ENCODE measurements around the gene CTDP1.

Gene CTDP1

DNA sequence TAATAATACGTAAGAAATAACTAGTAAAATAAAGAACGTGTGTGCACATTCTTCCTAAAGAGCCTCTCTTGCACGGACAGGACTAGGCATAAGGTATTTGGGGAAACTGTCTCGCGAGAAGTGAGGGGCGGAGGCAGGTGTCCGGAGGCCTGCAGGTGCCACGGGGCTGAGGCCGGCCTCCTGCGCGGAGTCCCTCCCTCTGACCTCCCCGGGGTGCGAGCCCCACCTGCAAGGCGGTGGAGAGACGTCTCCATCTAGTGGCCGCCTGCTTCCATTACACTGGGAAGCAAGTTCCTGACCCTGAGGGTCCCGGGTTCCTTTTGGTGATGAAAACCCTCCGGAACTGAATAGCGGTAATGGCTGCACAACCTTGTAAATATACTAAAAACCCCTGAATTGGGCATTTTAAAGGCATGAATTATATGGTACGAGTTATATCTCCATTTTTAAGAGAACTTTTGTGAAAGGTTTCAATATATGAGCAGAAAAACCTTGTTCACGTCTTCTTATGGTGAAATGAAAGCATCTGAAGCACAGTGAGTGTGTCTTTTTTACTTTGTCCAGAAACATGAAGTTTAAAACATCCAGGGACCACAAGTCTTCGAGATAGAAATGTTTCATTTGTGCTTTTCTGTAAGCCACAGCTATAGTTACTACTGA, 35.5 kb upstream of the CTDP1 start:
- peak; percentile 67 to 73 for DNase-seq

DNA sequence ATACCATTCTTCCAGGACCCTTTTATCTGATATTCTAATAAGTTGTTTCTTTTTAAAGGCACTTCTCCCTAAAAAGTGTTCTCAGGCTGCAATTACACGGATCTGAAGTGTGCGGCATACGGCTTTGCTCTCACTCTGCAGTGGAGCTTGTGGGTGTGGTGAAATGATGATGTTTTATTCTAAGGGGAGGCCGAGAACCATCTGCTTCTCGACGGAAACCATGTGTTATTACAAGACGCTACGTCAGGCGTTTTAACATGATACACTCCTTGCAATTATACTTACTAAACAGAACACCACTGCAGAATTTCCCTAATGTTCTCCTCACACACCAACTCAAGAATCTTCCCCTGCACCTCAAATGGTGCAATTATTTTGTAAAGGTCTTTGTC, 34.9 kb upstream of the CTDP1 start:
- DNase-seq: no peak

DNA sequence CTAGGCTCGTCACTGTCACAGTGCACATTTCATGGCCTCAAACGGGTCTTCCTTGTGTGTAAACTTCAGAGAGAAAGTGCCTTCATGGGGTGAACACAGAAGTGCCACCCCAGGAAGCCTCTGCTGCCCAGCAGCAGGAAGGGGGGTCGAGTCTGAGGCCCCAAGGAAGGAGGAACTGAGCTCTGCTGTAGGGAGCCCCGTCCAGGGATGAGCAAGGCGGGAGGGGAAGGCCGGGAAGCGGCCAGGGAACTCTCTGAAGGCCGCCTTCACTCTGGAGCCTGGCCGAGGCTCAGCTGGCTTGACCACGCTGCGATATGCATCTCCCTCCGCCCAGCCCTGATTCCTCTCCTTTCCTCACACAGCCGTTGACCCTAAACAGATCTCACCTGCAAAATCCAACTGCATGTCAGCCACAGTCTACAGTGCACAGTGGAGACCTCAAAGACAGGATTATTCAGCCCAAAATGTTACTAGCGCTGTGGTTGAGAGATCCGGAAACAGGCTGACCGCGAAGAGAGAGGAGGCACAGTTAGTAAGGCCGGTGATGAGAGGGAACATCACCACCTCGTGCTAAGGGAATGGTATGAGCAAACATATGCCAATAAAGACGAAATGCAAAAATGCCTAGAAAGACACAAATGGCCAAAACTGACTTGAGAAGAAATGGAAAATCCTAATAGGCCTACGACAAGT, 34.2 kb upstream of the CTDP1 start:
- DNase-seq: no peak

DNA sequence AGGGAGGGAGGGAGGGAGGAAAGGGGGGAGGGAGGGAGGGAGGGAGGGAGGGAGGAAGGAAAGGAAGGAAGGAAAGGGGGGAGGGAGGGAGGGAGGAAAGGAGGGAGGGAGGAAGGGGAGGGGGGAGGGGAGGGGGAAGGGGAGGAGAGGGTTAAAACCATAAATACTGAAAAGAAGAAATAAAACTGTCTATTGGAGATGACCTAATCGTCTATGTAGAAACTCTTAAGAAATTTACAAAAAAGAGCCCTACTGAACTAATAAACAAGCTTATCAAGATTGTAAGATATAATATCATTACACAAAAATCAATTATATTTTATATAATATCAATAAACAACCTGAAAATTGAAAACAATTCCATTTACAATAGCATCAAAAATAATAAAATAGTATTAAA, 32.3 kb upstream of the CTDP1 start:
- no peak for DNase-seq

DNA sequence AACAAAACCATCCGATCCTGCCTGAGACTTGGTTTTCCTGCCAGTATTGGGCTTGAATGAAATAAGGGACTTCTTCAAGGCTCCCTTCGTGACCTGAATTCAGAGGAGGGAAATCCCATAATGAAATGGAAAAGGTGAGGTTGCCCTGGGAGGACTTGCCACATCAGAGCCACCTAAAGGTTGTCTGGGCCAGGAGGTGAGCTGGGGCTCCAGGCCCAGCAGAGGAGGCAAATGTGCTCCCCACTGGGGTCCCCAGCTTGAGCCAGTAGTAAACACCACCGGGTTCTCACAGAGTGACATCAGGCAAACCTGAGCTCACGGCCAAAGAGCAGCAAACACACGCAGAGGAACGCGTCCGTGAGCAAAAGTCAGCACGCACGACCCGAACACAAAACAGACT, 28.6 kb upstream of the CTDP1 start:
- no peak for DNase-seq

DNA sequence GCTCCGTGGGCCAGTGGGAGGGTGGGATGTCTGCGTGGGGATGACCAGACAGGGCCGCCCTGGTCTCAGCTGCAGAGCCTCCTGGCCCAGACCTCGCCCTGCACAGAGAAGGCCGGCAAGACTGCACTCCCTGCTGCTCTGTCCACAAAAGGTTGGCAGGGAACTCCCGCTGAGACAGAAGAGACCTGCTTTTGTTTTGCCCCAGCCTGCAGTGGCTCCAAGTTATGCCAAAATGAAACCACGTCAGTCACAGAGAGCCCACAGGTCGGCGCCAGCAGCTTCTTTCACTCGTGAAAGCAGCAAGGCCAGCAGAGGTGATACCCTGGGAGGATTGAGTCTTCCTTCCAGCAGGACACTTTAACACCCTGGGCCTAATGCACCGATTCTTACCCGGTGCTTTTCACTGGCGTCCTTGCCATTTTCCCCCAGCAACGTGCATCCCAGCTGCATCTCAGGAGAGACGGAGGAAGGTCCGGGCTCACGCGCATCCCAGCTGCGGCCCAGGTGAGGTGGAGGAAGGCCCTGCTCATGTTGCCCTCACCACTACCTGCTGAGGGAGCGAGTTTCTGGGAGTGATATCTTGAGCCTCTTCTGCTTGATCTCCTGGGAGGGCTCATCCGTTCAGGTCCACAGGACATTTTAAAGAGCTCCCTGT, 22.1 kb upstream of the CTDP1 start:
- DNase-seq: no peak

DNA sequence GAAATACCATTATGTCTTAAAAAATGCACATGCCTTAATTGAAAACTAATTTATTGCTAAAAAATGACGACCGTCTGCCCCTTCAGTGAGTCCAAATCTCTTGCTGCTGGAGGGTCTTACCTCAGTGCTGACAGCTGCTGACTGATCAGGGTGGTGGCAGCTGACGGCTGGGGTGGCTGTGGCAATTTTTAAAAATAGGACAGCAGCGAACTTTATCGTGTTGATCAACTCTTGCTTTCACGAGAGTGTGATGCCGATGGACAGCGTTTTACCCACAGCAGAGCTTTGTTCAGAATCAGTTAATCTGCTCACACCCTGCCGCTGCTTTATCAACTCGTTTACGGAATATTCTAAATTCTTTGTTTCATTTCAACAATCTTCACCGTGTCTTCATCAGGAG, 21.2 kb upstream of the CTDP1 start:
- DNase-seq: no peak

DNA sequence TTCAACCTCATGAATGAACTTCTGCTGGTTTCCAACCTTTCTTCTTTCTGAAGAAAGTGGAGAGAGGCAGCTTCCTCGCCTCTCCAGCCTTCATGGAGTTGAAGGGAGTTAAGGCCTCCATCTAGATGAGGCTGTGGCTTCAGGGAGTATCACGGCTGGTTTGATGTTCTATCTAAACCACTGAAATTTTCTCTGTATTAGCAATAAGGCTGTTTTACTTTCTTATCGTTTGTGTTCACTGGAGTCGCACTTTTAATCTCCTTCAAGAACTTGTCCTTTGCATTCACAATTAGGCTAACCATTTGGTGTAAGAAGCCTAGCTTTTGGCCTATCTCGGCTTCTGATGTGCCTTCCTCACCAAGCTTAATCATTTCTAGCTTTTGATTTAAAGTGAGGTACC, 19.9 kb upstream of the CTDP1 start:
- DNase-seq: no peak

DNA sequence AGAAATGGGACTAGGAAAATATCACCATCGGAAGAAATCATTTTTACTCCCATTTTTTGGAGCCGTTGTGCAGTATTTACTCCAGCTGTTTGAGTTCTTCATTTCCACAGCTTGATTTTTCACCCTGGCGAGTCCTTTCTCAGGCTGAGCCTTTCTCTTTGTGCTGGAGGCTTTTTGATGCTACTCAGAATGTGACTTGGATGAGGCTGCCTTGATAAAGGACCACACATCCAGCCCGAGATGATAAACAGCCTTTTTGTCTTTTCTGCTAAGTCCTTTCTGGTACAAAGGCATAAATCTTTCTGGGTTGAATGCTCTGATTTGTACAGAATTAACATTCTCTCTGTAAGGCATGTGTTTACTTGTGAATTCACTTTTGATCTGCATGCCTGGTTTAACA, 17.6 kb upstream of the CTDP1 start:
- no peak for DNase-seq

DNA sequence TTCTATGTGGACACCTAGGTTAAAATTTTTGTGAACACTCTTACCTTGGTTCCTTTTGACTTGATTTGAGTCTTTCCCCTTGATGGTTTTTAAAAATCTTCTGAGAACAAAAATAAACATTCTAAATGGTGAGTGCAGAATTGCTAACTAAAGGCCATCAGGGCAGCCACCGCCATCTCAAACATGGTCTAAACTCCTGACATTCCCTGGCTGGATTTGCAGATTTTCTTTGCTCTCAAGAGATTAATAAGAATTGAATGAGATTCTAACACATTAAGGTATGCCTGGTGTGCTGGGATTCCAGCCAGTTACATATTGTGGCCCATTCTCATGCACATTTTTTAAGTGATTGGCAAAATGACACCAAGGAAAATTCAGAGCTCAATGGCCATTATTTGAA, 17.2 kb upstream of the CTDP1 start:
- no peak for DNase-seq

DNA sequence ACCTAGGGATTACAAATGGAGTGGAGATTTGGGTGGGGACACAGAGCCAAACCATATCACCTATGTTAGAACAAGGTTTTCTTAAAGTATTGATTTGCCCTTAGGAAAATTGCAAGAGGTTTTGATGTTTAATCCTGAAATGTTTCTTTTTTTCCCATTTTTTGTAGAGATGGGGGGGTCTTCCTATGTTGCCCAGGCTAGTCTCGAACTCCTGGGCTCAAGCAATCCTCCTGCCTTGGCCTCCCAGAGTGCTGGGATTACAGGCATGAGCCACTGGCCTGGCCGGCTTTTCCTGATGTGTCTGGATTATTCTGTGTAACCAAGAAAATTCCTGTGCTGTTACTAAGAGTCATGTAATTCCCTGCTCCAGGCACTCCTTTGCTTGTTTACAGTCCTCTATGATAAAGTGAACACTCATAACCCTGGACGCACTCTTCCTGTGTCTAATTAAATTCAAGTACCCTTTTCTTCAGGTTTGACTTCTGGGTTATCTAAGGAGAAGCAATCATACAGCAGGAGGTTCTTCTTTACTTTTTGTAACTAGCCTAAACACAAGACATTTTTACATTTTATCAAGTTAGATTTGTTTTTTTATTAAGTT, 15.0 kb upstream of the CTDP1 start:
- no peak for DNase-seq

DNA sequence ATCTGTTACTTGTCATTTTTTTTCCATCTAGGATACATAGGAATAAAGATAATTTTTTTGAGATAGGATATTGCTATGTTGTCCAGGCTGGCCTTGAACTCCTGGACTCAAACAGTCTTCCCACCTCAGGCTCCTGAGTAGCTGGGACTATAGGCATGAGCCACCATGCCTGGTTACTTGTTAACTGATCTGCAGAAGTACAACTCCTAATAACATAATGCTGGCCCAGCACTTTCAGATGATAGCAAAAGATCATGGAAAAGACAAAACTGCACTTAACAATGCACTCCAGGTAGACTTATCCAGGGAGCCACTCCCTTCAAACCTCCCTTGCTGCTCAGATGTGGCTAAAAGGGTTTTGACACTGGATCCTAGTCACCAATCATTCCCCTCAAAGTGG, 11.4 kb upstream of the CTDP1 start:
- no peak for DNase-seq

DNA sequence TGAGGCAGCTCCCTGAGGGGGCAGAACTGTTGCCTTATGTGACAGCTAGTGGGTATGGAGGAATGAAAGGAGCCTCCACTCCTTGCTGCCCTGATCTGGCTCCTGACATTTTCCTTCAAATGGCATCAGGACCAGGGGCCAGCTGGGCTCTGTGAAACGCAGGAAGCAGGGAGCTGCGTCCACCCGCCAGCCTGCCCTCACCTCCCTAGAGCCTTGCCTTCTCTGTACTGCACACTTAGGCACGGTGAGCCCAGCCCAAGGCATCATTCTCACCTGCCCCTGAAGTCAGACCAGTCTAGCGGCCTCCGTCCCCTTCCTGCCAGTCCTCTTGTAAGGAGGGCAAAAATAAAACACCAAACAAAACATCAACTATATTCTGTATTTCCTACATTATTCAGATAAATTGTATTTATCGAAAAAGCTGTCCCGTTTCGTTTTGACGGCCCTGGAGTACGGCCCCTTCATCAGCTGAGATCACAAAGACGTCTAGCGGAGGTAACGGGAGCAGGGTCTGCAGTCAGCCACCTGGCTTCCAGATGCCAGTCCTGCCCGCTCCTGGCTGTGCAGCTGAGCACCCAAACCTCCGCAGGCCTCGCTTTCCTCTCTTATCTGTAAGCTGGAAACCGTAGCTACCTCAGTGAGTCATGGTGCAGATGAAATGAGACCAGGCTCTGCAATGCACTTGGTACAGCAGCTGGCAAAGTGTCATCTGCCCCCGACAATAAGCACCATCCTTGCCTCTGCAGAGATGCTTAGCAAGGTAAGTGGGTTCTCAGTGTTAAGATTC, 6.9 kb upstream of the CTDP1 start:
- DNase-seq: no peak

DNA sequence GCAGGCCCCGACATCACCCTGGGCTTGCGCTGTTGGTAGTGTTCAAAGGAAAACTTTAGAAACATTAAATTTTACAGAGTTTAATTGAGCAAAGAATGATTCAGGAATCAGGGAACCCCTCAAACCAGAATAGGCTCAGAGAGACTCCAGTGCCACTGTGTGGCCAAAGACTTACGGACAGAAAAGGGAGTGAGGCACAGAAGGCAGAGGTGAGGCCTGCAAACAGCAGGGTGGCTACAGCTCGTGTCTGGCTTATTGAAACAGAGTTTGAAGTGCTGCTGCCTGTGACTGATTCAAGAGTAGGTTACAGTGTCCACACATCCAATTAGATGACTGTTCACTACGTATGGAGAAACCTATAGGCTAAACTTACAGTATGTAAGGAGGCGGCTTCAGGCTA, 2.4 kb upstream of the CTDP1 start:
- no peak for DNase-seq

DNA sequence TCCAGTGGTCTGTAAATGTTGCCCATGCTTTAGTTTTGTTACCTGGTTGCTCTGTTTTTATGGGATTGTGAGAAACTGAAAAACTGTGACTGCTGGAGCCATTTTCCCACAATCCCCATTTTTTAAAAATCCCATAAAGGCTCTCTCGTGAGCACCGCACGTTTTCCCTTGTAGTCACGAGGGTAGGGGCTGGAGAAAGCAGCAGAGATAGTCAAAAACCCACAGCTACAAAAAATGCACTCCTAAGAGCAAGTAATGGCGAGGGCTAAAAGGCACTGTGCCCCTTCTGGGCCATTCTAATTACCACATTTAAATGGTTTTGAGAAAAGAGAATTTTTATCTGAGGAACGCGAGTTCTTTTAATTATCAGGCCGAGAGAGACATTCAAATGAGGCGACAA, 1.8 kb upstream of the CTDP1 start:
- no peak for DNase-seq

DNA sequence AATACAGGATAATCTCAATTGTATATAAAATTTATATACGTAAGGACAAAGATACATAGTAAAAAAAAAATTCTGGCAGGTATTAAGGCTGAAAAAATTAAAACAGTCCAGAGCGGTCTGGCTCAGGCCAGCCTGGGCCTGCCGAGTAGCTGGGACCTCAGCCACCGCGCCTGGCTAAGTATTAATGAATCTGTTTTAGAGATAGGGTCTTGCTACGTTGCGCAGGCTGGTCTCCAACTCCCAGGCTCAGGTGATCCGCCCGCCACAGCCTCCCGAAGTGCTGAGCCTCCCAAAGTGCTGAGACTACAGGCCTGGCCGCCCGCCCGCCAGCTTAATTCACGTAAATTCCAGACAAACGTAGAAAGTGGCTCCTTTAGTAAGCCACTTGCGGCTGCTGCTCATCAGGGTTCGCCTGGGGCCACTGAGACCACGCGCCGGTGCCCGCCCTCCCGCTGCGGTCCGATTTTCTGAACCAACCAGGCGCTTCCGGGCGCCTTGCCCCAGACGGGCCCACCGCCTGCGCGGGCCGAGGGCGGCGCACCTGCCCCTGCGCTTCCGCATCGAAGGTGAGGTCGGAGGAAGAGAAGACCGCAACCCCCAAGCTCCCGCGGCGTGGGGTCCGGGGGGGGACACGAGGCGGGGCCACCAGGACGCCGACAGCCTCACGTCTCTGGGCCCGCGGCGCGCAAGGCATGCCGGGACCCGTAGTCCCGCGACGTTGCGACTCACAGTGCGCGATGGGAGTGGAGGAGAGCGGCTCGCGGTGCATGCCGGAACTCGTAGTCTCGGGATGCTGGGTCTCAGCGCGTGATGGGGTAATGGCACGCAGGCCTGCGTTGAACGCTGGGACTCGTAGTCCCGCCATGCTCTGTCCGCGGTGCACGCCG, 695 bp upstream of the CTDP1 start:
- DNase-seq: peak; percentile 98 to 99

DNA sequence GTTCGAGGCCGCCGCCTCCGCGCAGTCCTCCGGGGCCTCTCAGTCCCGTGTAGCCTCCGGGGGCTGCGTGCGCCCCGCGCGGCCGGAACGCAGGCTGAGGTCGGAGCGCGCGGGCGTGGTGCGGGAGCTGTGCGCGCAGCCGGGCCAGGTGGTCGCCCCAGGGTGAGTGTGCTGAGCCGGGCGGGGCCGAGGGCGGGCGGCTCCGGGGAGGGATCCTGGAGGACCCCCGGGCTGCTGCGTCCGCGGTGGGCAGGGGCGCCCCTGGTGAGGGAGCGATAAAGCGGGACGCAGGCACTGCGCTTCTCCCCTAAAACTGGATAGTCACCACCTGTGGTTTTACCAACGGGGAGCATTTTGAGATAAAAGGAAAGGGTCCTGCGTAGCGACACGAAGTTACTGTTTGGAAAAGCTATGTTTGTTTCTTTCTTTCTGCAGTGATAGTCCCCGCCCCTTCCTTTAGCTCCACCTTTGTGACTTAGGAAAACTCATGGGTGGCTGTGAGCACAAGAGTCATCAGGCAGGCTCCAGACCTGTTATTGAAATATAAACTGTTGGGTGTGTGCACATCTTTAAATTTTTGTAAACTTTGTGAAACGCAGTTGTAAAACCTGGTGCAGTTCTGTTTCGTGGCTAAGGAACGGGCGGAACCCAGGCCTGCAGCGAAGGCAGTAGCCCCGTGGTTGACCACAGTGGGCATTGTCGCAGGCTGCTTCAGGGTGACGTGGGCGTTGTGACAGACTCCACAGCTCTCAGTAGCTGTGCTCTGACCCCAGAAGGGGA, 687 bp downstream of the CTDP1 start:
- DNase-seq: peak; percentile 38 to 55

DNA sequence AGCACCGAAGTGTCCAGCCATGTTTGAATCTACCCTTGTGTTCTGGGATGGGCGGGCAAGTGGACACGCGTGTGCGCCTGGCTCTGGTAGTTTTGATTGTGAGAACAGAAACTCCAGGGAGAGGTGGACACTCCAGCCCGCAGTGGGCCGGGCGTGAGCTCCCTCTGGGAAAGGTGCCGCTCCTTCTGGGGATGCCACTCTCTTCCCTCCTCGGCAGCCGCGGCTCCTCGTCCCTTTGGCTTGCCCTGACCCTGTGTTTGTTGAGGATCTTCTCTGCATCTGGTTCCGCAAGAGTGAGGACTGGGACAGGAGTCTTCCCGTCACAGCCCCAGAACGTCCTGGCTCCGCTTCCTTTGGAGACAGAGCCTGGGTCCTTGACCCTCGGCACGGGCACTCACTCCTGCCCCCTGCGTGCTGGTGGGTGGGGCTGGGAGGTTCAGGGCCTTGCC, 1.3 kb downstream of the CTDP1 start:
- DNase-seq: no peak

DNA sequence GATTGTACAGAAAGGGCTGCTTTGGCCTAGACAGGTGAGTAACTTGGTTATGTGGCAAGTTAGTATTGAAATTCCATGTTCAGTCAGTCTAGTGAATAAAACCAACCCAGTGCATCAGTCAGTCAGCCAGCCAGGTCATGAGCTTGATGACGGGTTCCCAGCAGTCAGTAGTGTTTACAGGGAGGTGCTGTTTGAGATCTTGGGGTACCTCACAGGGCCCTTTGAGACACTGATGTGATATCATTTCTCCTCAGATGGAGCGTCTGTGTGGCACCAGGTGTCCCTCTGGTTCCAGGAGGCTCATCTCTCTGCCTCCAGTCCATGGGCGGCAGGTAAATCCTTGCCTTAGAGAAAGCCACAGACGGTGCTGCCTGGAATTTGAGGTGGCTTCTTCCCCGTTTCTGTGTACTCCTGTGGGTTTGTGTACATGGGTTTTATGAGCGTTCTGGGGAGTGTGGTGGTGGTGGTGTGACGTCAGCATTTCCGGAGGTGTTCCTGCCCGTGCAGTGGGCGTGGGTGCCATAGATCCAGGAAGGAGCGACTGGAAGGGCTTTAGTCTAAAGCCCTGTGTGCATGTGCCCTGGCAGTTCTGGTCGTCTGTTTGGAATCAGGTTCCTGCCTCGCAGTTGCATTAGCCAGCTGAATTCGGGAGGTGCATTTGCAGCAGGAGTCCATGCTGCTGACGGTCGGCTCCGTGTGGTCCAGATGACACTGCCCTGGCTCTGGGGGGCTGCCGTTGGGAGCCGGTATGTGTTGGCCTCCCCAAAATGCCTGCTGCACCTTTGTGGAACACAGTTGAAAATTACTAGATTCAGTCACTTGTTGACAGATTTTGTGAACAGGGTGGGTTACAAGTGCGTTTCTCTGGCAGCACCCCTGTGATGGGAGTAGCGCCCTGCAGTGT, 2.1 kb downstream of the CTDP1 start:
- peak; percentile 70 to 79 for DNase-seq

DNA sequence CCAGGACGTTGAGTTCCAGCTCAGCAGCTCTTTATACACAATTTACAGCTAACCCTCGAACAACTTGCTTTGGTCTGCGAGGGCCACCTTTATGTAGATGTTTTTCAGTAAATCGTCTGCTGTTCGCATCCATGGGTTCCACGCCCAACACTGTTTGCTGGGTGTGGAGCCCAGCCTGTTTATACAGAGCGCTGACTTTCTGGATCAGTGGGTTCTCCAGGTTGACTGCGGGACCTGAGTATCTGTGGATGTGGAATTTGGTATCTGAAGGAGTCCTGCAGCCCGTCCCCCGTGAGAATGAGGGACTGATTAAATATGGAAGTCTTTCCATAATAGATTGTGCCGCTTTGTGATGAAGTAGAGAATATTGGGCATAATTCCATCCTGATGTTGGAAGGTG, 2.9 kb downstream of the CTDP1 start:
- DNase-seq: no peak

All from CD4-positive, alpha-beta T cell treated with Interferon alpha-2 for 1 hour (primary cell).